Effector memory CD8-positive, alpha-beta T cell (primary cell): Measurements from ENCODE around the gene PARP12.

Experiments used
- ATAC-seq: fragments of 150-1000 bp; cut with Tn5 transposase; replicated peaks from 2 replicates; pipeline ENCODE4 v1.10.0; 2021; ENCODE audit warnings: mild to moderate bottlenecking, moderate library complexity
- DNase-seq, 3 experiments: peaks; one replicate each; pipeline ENCODE4 v3.0.0; 2021
- H3K27ac Mint-ChIP-seq, 2 donors: one replicate each; pipeline ENCODE4 v1.8.0; 2022; ENCODE audit warnings: mild to moderate bottlenecking in 2 of 2, mixed read lengths in 2 of 2, moderate library complexity in 2 of 2
- H3K27me3 Mint-ChIP-seq, 2 donors: one replicate each; pipeline ENCODE4 v1.8.0; 2022; ENCODE audit warnings: mixed read lengths in 2 of 2
- H3K36me3 Mint-ChIP-seq: one replicate; pipeline ENCODE4 v1.8.0; 2022; ENCODE audit warnings: mild to moderate bottlenecking, moderate library complexity, mixed read lengths; ENCODE audit not compliant: insufficient read depth
- H3K4me1 Mint-ChIP-seq, 2 donors: one replicate each; pipeline ENCODE4 v1.8.0; 2022; ENCODE audit warnings: low read depth in 2 of 2, mixed read lengths in 2 of 2
- H3K4me3 Mint-ChIP-seq, 2 donors: one replicate each; pipeline ENCODE4 v1.8.0; 2022; ENCODE audit warnings: mild to moderate bottlenecking in 2 of 2, mixed read lengths in 2 of 2, moderate library complexity in 2 of 2
- H3K9me3 Mint-ChIP-seq, 2 donors: one replicate each; pipeline ENCODE4 v1.8.0; 2022; ENCODE audit warnings: mixed read lengths in 2 of 2

The PARP12 gene

DNA sequence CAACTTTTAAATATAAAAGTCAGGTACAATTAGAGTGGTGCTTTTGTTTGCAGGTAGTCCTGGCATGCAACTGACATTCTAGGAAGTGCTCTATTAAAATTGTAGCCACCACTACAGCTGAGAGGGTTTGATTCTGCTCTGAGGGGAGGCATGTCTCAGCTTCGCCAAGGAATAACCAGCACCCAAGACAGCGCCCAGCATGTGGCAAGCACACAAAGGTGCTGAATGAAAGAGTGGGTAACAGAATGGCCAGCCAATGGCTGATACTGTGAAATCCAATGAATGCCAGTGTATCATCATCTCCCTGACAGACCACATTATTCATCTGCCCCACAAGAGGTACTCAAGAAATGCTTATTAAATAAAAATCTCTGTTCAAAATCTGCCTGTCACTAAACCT, 6.9 kb downstream of the PARP12 start:
- no peak overlapping the region for H3K4me3 Mint-ChIP-seq
- H3K9me3 Mint-ChIP-seq: no peaks in the 10 kb centered on the region
- H3K27ac Mint-ChIP-seq: peak overlapping the region; percentile 77 to 90
- DNase-seq (no peak), ATAC-seq (no peak)
- no peaks in the 10 kb centered on the region for H3K27me3 Mint-ChIP-seq
- peaks cover 54 to 76% of the 10 kb centered on the region in 2 donors for H3K4me1 Mint-ChIP-seq
- H3K36me3 Mint-ChIP-seq: peaks cover 23% of the 10 kb centered on the region

GRCh38 chr7:140054751-140055150, 8.0 kb downstream of the PARP12 start:
- H3K4me3 Mint-ChIP-seq: no peak overlapping the region
- H3K4me1 Mint-ChIP-seq: peaks cover 47 to 74% of the 10 kb centered on the region in 2 donors
- H3K9me3 Mint-ChIP-seq: no peaks in the 10 kb centered on the region
- no peak for ATAC-seq
- H3K36me3 Mint-ChIP-seq: peaks cover 24% of the 10 kb centered on the region
- peak overlapping the region; percentile 77 to 90 for H3K27ac Mint-ChIP-seq
- H3K27me3 Mint-ChIP-seq: no peaks in the 10 kb centered on the region
- DNase-seq: no peak

DNA sequence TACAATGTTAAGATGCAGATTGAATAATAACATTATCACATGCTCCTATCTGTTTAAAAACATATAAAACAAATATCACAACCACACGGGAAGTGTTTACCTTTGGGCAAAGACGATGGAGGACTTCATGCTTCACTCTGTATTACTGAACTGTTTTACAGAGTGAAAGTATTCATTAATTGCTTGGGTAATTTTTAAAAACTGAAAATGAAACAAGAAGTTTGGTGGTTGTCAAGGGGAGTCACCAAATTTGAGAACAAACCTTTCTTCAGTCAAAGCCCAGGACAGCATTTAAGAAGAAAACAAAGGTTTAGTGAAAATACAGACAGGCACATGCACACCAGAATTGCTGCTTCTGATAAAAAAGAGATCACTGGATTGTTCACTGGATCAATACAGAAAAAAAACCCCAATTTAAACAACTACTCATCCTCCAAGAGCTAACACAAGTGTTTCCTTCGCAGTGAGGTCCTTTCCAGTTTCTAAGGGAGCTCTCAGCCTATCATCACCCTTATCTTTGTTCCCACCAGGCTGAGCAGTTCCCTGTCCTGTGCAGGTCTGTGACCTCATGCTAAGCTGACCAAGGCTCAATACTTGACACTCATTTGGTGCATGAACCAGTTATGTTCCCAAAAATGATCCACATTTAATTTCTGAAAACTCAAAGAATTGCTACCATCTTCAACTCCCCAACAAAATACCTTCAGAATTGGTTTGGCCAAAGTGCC, 8.8 kb downstream of the PARP12 start:
- H3K27ac Mint-ChIP-seq: peak overlapping the region; percentile 77 to 90
- peaks cover 24% of the 10 kb centered on the region for H3K36me3 Mint-ChIP-seq
- H3K27me3 Mint-ChIP-seq: no peaks in the 10 kb centered on the region
- H3K4me1 Mint-ChIP-seq: peaks cover 45 to 69% of the 10 kb centered on the region in 2 donors
- no peak for DNase-seq
- no peaks in the 10 kb centered on the region for H3K9me3 Mint-ChIP-seq
- peak; percentile 61 for ATAC-seq
- H3K4me3 Mint-ChIP-seq: peak overlapping the region; percentile 43 to 49

GRCh38 chr7:140051820-140052219, 10.9 kb downstream of the PARP12 start:
- Mint-ChIP-seq H3K4me1 (peaks cover 40 to 53% of the 10 kb centered on the region in 2 donors), H3K9me3 (no peaks in the 10 kb centered on the region), H3K27ac (peak overlapping the region in 1 of 2 donors; percentile 20), H3K4me3 (no peak overlapping the region), H3K36me3 (peaks cover 32% of the 10 kb centered on the region), H3K27me3 (no peaks in the 10 kb centered on the region)
- no peak for DNase-seq
- ATAC-seq: no peak

DNA sequence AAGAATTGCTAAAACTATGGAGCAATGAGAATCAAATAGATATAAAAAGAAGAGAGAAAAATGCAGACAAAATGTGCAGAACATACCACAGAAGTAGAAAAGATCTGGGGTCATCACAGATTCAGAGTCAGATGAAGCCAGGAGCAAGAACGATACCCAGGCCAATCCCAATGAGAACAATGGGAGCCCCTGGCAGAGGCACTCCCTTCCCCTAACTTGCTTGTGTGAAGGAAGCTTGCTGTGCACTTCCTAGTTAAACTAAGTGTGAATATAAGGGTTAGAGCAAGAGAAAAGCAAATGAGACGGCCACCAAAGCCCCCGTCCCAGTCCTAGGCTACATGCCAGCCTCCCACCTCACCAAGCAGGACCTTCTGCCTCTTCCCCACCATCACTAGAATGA, 12.7 kb downstream of the PARP12 start:
- Mint-ChIP-seq H3K4me1 (peaks cover 27 to 40% of the 10 kb centered on the region in 2 donors), H3K4me3 (no peak overlapping the region), H3K27ac (peak overlapping the region in 1 of 2 donors; percentile 72), H3K36me3 (peaks cover 40% of the 10 kb centered on the region), H3K27me3 (no peaks in the 10 kb centered on the region), H3K9me3 (no peaks in the 10 kb centered on the region)
- DNase-seq (no peak), ATAC-seq (no peak)

DNA sequence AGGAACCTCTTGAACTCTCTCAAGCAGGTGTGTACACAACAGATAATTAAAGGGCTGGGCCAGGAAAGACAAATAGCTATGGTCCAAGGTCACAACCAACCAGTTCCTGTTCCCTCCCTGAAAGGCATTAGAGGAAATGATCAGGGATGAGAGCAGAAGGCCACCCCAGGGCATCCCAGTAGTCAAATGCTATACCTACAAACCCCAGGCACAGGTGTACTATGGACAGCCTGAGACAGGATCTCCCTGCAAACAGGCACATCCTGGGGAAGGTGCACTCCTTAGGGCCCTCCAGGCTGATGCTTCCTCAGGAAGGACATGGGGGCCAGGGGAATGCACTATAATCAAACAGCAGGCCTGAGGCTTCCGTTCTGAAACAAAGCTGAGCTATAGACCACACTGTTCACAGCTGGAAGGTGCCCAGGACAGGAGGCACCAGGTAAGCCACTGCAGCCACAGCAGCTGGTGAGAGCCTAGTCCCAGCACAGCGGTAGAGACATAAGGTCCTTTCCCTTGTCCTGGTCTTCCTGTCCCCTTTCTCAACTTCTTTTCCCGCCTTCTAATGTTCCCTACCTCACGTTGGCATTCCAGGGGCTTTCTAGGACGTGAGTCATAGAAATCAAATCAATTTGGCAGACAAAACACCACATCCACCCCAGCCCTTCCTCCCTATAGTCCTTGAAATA, 13.3 kb downstream of the PARP12 start:
- no peak for ATAC-seq
- Mint-ChIP-seq H3K4me3 (no peak overlapping the region), H3K27me3 (no peaks in the 10 kb centered on the region), H3K9me3 (no peaks in the 10 kb centered on the region), H3K27ac (peak overlapping the region; percentile 36 to 72), H3K36me3 (peaks cover 36% of the 10 kb centered on the region), H3K4me1 (peaks cover 21 to 34% of the 10 kb centered on the region in 2 donors)
- no peak for DNase-seq

- no peaks in the 10 kb centered on the region for H3K9me3 Mint-ChIP-seq
- H3K27me3 Mint-ChIP-seq: no peaks in the 10 kb centered on the region
- DNase-seq (no peak), ATAC-seq (no peak)
- peaks cover 38% of the 10 kb centered on the region for H3K36me3 Mint-ChIP-seq
- peaks cover 16 to 29% of the 10 kb centered on the region in 2 donors for H3K4me1 Mint-ChIP-seq
- H3K4me3 Mint-ChIP-seq: no peak overlapping the region
- H3K27ac Mint-ChIP-seq: peak overlapping the region in 1 of 2 donors; percentile 36
Observed at GRCh38 chr7:140048989-140049338, 13.8 kb downstream of the PARP12 start.

DNA sequence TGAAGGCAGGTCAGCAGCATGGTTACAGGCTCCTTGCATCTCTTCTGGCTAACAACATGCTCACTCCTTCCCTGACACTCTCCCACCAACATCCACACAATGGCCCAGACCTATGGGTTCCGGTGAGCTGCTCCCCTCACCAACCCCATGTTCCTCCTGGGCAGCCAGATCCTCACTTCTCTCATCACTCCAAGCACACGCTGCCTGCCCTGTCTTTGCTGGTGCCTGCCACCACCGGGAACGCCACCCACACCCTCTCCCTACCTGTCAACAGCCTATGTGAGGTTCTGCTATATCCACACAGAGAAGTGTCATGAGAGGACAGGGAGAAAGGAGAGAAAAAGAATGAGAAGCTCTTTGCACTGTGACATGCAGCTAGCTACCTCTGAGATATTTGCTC, 14.6 kb downstream of the PARP12 start:
- Mint-ChIP-seq H3K27ac (peak overlapping the region; percentile 21 to 36), H3K27me3 (no peaks in the 10 kb centered on the region), H3K9me3 (no peaks in the 10 kb centered on the region), H3K4me1 (peaks cover 10 to 21% of the 10 kb centered on the region in 2 donors), H3K36me3 (peaks cover 46% of the 10 kb centered on the region), H3K4me3 (no peak overlapping the region)
- DNase-seq: no peak
- ATAC-seq: no peak

DNA sequence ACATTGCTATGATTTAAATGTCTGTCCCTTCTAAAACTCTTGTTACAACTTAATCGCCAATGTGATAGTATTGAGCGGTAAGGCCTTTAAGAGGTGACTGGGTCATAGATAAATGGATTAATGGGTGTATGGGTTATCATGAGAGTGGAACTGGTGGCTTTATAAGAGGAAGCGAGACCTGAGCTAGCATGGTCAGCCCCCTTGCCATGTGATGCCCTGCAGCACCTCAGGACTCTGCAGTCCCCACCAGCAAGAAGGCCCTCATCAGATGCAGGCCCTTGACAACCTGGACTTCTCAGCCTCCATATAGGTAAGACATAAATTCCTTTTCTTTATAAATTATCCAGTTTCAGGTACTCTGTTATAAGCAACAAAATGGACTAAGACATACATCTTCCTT, 15.6 kb downstream of the PARP12 start:
- no peak for ATAC-seq
- peaks cover 46% of the 10 kb centered on the region for H3K36me3 Mint-ChIP-seq

GRCh38 chr7:140045697-140046096, 17.1 kb downstream of the PARP12 start:
- H3K36me3 Mint-ChIP-seq: peaks cover 49% of the 10 kb centered on the region
- no peaks in the 10 kb centered on the region for H3K27me3 Mint-ChIP-seq
- no peak overlapping the region for H3K4me3 Mint-ChIP-seq
- H3K4me1 Mint-ChIP-seq: peaks cover 8 to 13% of the 10 kb centered on the region in 2 donors
- no peak overlapping the region for H3K27ac Mint-ChIP-seq
- H3K9me3 Mint-ChIP-seq: no peaks in the 10 kb centered on the region
- DNase-seq (no peak), ATAC-seq (no peak)

More for the DNA sequence above, 15.6 kb downstream of the PARP12 start:
- Mint-ChIP-seq H3K9me3 (no peaks in the 10 kb centered on the region), H3K4me1 (peaks cover 8 to 17% of the 10 kb centered on the region in 2 donors), H3K4me3 (no peak overlapping the region), H3K27ac (no peak overlapping the region), H3K27me3 (no peaks in the 10 kb centered on the region)
- DNase-seq: no peak

DNA sequence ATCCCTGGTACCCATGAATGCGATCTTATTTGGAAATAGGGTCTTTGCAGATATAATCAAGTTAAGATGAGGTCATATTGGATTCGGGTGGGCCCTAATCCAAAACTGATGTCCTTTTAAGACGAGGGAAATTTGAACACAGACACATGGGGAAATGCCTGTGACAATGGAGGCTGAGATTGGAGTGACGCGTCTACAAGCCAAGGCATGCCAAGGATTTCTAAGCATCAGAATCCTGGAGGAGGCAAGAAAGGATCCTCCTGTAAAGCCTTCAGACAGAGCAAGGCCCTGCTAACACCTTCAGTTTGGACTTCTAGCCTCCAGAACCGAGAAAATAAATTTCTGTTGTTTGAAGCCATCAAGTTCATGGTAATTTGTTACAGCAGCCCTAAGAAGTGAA, 18.5 kb downstream of the PARP12 start:
- no peaks in the 10 kb centered on the region for H3K9me3 Mint-ChIP-seq
- no peak for ATAC-seq
- H3K4me1 Mint-ChIP-seq: peaks cover 4% of the 10 kb centered on the region in 2 donors
- H3K36me3 Mint-ChIP-seq: peaks cover 56% of the 10 kb centered on the region
- no peak overlapping the region for H3K4me3 Mint-ChIP-seq
- H3K27me3 Mint-ChIP-seq: no peaks in the 10 kb centered on the region
- H3K27ac Mint-ChIP-seq: peak overlapping the region in 1 of 2 donors; percentile 7
- DNase-seq: no peak

GRCh38 chr7:140042386-140042670, 20.4 kb downstream of the PARP12 start:
- Mint-ChIP-seq H3K4me1 (peaks cover 8 to 13% of the 10 kb centered on the region in 2 donors), H3K9me3 (no peaks in the 10 kb centered on the region), H3K4me3 (no peak overlapping the region), H3K27me3 (no peaks in the 10 kb centered on the region), H3K36me3 (peaks cover 55% of the 10 kb centered on the region), H3K27ac (no peak overlapping the region)
- DNase-seq (no peak), ATAC-seq (no peak)

GRCh38 chr7:140041659-140042385, 20.9 kb downstream of the PARP12 start:
- H3K27me3 Mint-ChIP-seq: no peaks in the 10 kb centered on the region
- DNase-seq: no peak
- H3K4me1 Mint-ChIP-seq: peaks cover 10 to 16% of the 10 kb centered on the region in 2 donors
- H3K4me3 Mint-ChIP-seq: no peak overlapping the region
- no peaks in the 10 kb centered on the region for H3K9me3 Mint-ChIP-seq
- ATAC-seq: no peak
- peaks cover 56% of the 10 kb centered on the region for H3K36me3 Mint-ChIP-seq
- no peak overlapping the region for H3K27ac Mint-ChIP-seq

GRCh38 chr7:140039896-140040295, 22.9 kb downstream of the PARP12 start:
- ATAC-seq (no peak), DNase-seq (no peak)
- Mint-ChIP-seq H3K36me3 (peaks cover 55% of the 10 kb centered on the region), H3K4me1 (peaks cover 20 to 23% of the 10 kb centered on the region in 2 donors), H3K9me3 (no peaks in the 10 kb centered on the region), H3K27ac (peak overlapping the region in 1 of 2 donors; percentile 4), H3K4me3 (no peak overlapping the region), H3K27me3 (no peaks in the 10 kb centered on the region)
